KOPT-K1 (cell line): ENCODE measurements around the gene TSHZ1.

ENCODE experiments used
- H3K27ac ChIP-seq: fragments of 200-600 bp; sonication (generic); 2 replicates; pipeline ENCODE4 v1.5.1; 2016; ENCODE audit warnings: antibody characterized with exemption, mild to moderate bottlenecking, low read depth, low read length; ENCODE audit not compliant: poor library complexity, severe bottlenecking
- H3K36me3 ChIP-seq: fragments of 200-600 bp; sonication (generic); 2 replicates; pipeline ENCODE4 v1.5.1; 2017; ENCODE audit warnings: antibody characterized with exemption, mild to moderate bottlenecking, low read length, moderate library complexity; ENCODE audit not compliant: insufficient read depth
- H3K9me3 ChIP-seq: fragments of 200-600 bp; sonication (generic); 2 replicates; pipeline ENCODE4 v1.5.1; 2017; ENCODE audit warnings: antibody characterized with exemption, low read length, mild to moderate bottlenecking; ENCODE audit not compliant: insufficient read depth, poor library complexity, severe bottlenecking

Gene TSHZ1

DNA sequence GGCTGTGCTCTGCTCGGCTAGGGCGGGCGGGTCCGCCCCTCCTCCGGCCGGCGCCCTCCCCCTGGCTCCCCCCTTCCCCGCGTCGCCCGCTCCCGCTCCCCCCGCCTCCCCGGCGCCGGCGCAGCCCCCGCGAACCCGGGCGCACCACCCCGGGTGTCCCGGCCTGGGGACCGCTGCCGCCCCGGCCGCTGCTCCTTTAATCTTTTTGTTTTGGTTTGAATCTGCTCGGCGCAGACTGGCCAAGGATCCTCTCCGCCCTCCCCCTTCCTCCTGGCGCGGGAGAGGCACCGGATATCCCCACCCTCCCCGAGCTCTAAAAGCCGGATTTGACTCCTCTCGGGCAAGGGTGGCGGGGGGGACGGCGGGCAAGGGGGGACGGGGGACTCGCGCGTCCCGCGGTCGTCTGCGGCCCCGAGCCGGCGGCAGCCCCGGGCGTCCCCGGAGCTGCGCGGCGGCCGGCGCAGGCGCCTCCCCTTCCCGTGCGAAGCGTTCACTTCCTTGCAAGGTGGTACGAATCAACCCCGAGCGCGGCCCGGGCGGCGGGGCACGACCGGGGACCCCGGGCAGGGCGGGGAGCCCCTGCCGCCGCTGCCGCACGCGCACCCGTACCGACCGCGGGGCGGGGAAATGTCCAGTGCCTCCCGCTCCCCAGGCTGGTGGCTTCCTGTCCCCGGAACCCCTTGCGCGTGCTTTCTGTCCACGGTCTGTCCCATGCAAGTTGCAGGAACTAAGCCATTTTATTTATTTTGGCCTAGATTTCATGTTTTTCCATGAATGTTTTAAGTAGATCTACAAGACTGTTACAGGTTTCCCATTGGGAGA is 1.3 kb upstream of the TSHZ1 start, which contains the start of gene PTGR3:
Gene PTGR3 (minus strand): TSS at position 11 of the 822 bp plus-strand sequence. CDS start 81 bp downstream, outside the sequence.
- no peaks in the 10 kb centered on the region for H3K9me3 ChIP-seq
- H3K36me3 ChIP-seq, result no peaks in the 10 kb centered on the region
- peak within 1 kb of the TSS; percentile 90 for H3K27ac ChIP-seq

DNA sequence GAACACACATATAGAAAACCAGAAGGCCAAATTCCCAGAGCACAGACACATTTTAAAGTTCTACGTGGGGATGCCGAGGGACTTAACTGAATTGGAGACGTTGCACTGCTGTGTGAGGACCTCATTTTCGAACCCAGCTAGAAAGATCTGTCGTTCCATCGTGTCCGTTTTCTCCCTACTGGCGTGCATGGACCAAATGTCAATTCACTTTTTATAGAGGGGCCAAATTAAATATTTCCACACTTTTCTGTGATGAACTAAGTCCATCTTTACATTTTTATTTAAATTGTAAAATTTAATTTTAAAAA is 692 bp upstream of the TSHZ1 start:
- no peaks in the 10 kb centered on the region for H3K36me3 ChIP-seq
- H3K9me3 ChIP-seq, result no peaks in the 10 kb centered on the region
- H3K27ac ChIP-seq, result peak overlapping the region; percentile 90

DNA sequence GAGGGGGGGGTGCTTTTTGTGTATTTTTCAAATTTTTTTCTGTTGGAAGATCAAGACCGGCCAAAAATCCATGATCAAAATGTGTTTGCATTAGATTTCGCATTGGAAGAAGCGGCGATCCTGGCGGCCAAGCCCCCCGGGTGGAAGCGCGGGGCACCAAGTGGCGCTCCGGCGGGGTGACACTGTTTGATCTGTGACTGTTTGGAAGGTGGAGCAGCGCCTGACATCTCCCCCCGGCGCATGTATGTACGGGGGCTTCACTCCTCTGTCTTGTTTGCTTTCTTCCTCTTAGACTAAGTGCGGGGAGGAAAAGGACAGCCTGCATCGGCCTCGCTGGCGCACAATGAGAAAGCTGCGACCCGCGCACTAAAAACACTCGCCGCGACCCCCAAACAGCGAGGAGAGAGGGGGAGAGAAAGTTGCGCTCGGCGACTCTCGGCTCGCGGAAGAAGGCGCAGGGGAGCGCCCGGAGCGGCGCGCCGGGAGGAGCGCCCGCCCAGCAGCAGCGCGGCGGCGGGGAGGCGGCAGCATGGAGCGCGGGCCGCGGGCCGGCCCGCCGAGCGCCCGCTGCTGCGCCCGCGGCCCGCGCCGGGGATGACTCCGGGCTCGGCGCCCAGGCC is 515 bp downstream of the TSHZ1 start:
- no peaks in the 10 kb centered on the region for H3K36me3 ChIP-seq
- H3K9me3 ChIP-seq, result no peaks in the 10 kb centered on the region
- peak overlapping the region; percentile 90 for H3K27ac ChIP-seq

DNA sequence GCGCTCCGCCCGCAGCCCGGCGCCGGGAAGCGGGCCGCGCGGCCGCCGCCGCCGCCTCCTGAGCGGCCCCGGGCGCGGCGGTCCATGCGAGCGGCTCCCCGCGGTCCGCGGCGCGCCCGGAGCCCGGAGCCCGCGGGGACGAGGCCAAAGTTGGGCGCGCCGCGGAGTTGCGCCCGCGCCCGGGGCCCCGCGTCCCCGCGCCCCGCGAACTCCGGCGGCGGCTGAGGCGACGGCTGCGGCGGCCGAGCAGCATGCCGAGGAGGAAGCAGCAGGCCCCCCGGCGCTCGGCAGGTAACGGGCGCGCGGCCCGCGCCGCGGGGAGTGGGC is 992 bp downstream of the TSHZ1 start:
- Histone ChIP-seq H3K27ac (peak overlapping the region; percentile 48), H3K36me3 (no peaks in the 10 kb centered on the region), H3K9me3 (no peaks in the 10 kb centered on the region)

DNA sequence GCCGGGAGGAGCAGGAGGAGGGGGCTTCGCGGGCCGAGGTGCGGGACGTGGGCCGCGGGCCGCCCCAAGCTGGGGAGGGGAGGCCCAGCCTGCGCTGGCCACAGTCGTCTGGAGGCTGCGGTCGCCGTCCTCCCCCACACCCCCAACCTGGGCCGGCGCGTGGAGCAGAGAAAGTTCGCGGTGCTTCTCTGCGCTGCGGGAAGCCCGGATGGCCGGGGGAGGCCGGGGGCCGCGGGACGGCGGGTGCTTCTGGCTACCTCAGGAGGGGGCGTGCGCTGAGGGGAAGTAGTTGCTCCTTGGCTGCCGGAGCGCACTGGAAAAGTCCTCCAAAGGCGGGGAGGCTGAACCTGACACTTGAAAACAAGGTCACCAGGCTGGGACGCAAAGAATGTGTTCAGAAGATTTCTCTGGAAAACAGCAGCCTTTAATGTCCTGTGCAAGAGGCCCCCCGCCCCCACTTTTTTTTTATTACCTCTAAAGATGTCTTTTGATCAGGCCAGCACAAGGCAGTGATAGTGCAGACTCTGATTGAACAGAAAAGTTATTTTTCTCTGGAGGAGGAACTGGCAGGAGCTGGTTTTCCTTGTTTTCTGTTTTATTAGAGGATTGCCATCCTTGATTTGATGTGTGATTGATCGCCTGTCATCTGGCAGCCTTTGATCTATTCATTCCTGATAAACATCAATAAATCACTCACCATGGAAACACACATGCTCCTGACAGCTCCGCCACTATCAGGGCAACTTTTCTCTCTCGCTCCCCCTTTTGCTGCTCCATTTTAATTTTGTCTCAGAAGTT is 1.6 kb downstream of the TSHZ1 start:
- no peaks in the 10 kb centered on the region for H3K36me3 ChIP-seq
- peak overlapping the region; percentile 48 for H3K27ac ChIP-seq
- no peaks in the 10 kb centered on the region for H3K9me3 ChIP-seq

DNA sequence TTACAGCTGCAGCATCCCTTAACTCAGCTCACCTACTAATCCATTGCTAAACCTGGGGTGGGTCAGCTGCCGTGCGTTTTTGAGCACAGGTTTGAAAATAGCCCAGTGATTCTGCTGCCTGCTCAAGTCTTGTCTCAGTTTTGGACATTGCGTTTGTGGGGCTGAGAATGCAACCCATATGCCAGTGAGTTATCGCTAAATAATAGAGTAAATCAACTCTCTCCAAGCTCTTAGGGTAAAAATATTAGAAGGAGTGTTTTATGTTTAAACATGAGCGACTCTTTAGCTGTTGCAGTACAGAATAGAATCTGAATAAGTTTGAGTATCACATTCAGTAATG is 2.1 kb downstream of the TSHZ1 start:
- Histone ChIP-seq H3K36me3 (no peaks in the 10 kb centered on the region), H3K9me3 (no peaks in the 10 kb centered on the region), H3K27ac (no peak overlapping the region)

DNA sequence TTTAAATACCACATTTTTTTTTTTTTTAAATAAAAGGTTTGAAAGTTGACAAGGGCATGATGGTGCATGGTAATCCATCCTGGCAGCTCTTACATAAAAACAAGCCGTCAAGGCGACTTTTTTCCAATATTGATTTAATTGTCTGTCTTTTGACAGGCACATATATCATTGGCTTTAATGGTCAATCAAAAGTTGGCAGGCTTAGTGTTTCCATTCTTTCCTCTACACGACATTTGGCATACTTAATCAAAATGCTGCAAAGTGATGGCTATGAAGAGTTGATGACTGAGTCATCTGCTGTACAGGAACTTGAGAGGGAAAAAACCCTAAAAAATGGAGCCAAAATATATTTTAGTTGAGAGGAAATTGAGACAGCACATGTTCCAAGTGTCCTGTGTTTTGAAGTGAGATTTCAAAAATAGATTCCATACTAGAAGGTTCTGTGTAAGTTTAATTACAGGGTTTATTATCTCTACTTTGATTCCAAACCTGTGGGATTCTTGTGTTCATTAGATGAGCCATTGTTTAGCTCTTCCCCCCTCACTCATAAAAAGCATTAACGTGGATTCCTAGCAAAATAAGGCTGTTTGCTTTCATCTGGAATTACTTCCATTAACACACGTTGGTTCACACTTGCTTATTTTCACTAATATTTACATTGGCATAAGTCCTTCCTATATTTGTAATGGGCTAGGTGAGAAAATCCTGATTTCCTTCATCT is 3.2 kb downstream of the TSHZ1 start:
- Histone ChIP-seq H3K27ac (no peak overlapping the region), H3K9me3 (no peaks in the 10 kb centered on the region), H3K36me3 (no peaks in the 10 kb centered on the region)

DNA sequence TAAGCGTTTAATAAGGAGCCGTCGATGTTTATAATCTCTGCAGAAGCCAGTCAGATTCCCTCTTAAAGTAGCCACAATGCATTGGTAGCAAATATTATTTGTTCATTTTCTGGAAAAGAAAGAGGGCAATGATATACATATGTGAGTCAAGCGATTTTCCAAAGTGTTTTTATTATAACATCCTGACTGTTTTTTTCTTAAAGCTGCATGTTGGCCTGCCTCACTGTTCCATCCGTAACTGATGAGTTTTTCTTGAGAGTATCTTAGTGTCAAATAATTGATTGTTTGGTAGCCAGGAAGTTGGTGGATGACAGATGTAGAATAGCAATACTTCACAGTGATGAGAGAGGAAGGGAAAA is 3.7 kb downstream of the TSHZ1 start:
- no peaks in the 10 kb centered on the region for H3K36me3 ChIP-seq
- H3K27ac ChIP-seq, result no peak overlapping the region
- no peaks in the 10 kb centered on the region for H3K9me3 ChIP-seq

DNA sequence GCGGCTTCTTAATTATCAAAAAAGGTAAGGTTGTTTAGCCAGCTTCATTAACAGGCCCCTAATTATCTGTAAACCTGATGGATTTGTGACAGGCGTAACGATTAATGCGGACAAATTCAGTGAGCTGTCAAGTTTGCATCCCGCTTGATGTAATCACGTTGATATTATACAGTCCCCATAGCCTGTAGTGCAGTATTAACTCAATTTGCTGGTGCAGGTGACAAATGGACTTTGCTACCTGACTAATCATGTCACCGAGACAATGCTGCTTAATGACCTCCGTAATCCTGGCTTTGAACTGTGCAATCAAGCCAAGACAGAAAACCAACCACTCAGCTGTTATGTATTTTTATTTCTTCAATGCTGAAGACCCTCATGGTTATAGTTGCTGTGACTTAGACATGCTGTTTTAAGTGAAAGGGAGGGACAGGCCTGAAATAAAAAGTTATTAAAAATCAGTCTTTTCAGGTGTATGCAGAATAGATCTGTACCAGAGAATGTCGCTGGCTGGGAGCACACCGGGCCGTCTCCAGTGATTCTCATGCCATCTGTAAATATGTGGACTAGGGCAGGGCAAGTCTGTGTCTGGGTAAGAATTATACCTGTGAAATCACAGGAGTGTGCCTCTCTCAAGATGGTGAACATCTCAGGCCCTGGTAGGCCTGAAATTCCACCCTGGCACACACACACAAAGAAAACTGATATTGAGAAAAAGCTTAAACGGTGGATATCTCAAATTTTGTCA is 4.3 kb downstream of the TSHZ1 start:
- Histone ChIP-seq H3K36me3 (no peaks in the 10 kb centered on the region), H3K9me3 (no peaks in the 10 kb centered on the region), H3K27ac (peak overlapping the region; percentile 38)

DNA sequence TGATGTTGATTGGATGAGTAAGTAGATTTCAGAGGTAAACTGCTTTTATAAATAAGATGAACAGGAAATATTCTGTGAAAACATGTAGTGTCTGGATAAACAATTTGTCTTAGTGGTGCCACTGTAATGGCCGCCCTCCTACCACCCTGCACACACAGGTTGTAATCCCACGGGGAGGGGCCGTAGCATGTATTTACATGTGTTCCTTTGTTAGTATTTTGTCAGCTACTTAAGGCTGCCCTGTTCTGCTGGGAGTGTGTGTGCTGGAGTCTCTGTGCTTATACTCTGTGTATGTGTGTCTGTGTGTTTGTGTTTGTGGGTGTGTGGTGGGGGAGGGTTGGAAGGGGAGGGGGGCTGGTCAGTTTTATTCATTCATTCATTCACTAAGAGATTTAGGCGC is 5.1 kb downstream of the TSHZ1 start:
- Histone ChIP-seq H3K9me3 (no peaks in the 10 kb centered on the region), H3K36me3 (no peaks in the 10 kb centered on the region), H3K27ac (peak overlapping the region; percentile 38)

DNA sequence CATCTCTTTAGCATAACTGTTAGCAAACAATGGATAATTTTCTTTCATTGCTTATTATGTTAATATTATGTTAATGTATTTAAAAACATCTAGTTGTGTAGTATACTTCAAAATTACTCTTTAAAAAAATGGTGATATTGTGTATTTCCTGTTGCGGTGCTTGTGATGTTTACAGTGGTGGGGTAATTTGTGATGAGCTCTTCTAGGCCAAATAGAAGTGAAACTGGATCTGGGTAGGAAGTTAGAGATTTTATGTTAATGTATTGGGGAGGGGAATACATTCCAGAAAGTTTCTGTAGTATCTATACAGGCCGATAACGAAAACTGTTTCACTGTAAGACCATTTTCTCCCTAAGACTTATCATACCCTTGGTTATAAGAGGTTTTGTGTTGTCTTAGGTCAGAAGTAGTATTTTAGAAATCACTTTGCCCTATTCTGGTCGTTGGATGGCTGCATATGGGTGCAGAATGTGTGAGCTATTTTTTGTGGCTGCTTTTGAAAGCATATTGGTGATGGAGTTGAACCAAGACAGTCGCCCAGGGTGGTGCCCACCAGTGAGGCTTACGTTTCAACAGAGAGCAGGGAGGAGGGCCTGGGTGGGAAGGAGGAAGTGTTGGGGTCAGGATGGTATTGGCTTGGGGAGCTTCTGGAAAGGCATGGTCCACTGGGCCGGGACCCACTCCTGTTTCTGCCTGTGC is 5.8 kb downstream of the TSHZ1 start:
- Histone ChIP-seq H3K36me3 (no peaks in the 10 kb centered on the region), H3K27ac (peak overlapping the region; percentile 69), H3K9me3 (no peaks in the 10 kb centered on the region)

DNA sequence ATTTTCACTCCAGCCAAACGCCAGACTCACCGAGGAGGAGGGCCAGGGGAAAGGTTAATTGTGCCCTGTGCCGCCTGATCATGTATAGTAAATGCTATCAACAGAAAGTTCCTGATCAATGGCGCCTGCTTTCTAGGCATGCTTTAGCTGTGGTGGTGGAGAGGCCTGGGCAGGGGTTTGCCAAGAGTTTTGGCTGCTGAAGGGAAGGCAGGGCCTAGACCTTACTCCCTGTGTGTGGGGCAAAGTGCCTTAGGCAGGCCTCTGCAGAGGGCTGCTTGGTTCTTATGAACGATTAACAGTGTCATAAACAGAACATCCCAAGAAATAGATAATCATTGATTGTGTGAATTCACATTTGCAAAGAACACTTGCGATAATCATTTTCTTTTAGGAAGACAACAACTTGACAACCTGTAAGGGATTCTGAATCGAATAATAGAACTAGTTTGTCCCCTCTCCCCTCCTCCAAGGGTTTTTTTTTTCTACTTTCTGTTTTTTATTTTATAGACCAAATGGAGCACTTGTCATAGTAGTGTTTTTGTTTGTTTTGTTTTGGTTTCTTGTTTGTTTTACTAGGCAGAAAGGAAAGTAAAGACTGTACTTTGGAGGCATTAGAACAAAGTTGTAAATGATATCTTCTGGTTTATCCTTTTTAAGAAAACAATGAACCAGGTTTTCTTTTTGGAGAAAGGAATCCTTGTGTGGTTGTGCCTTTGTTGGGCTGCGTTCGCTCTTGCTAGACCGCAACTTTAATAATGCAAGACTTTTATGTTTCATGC is 6.5 kb downstream of the TSHZ1 start:
- Histone ChIP-seq H3K9me3 (no peaks in the 10 kb centered on the region), H3K27ac (peak overlapping the region; percentile 69), H3K36me3 (no peaks in the 10 kb centered on the region)

DNA sequence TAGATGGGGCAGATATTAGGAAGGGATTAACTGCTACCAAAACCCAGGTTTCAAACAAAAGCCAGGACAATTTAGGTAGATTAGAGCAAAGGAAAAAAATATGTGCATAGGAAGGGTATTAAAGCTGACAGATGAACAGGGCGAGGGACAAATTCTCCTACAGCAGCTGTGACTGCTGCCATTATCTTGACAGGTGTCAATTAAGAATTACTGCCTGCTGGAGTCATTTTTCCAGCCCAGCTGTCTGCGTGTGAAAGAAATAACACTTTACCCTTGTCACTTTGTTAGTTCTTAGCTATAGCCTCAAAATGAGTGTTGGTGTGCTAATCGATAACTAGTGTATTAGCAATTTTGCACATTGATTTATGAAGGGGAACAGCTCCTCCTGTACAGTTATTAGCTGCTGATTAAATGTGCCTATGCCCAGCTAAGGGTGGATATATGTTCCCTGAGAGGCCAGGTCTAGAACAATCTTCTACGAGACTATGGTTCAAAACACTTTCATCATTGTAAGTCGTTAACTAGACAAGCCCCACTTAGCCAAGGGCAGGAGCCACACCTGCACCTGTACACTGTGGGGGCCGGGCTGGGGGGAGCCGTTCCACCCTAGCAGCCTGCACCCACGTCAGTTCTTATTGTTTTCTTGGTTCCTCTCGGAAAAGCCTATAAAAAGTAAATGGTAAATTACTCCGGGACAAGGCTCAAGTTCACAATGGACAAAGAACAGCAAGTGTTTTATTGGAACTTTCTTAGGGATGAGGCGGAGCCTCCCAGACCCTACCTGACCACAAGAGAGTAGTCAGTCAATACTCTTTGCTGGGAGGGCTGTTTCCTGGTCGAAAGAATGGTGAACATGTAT is 7.7 kb downstream of the TSHZ1 start:
- H3K9me3 ChIP-seq, result no peaks in the 10 kb centered on the region
- no peak overlapping the region for H3K27ac ChIP-seq
- H3K36me3 ChIP-seq, result no peaks in the 10 kb centered on the region
